Caco-2 (cell line): Measurements from ENCODE around the gene POU2AF1. TPM values are rescaled to one million over a fixed set of nuclear protein-coding genes. Genes with fewer than 3 reads are reported as not detected.

Experiments
- BruUV-seq: library from RNA; stranded (reverse); fragments of 400-500 nt; replicated peaks from 2 replicates; lab custom pipeline; 2021; lab: Mats Ljungman, UMichigan
- CTCF ChIA-PET: fragments of 300-600 bp; sonication (Branson Sonifier 250); formaldehyde crosslinking; loops from one replicate; lab custom pipeline; 2022; ENCODE audit warnings: antibody characterized with exemption; lab: Charles Lee
- POLR2A ChIA-PET: fragments of 300-600 bp; sonication (Branson Sonifier 250); formaldehyde crosslinking; loops from one replicate; lab custom pipeline; 2022; ENCODE audit warnings: antibody characterized with exemption; lab: Charles Lee
- DNase-seq, 2 experiments: peaks; one replicate each; pipeline versions ENCODE4 v3.0.0 to v3.0.0-alpha.2; 2020 to 2022
- H3K27me3 ChIP-seq: replicated peaks from 2 replicates; pipeline ENCODE4 v1.6.0; 2011; ENCODE audit warnings: low read length; ENCODE audit not compliant: control insufficient read depth, insufficient read depth
- H3K36me3 ChIP-seq: 2 replicates; pipeline ENCODE4 v1.5.1; 2011; ENCODE audit warnings: low read length; ENCODE audit not compliant: control insufficient read depth, insufficient read depth
- H3K4me1 ChIP-seq: fragments of 250-450 bp; sonication (Bioruptor Pico); 2 replicates; pipeline ENCODE4 v1.5.1; 2020; ENCODE audit warnings: mild to moderate bottlenecking
- H3K4me3 ChIP-seq: 2 replicates; pipeline ENCODE4 v1.5.1; 2011; ENCODE audit warnings: low read depth, mild to moderate bottlenecking, control low read depth, low read length
- H3K9me3 ChIP-seq: fragments of 250-450 bp; sonication (Bioruptor Pico); 2 replicates; pipeline ENCODE4 v1.5.1; 2020; ENCODE audit warnings: mild to moderate bottlenecking, moderate library complexity
- H3K27ac Mint-ChIP-seq: one replicate; pipeline ENCODE4 v1.8.0; 2022; ENCODE audit warnings: mixed read lengths; ENCODE audit not compliant: unreplicated experiment
- H3K27me3 Mint-ChIP-seq: one replicate; pipeline ENCODE4 v1.8.0; 2022; ENCODE audit warnings: mixed read lengths; ENCODE audit not compliant: insufficient read depth, unreplicated experiment
- H3K36me3 Mint-ChIP-seq: one replicate; pipeline ENCODE4 v1.8.0; 2022; ENCODE audit warnings: mild to moderate bottlenecking, mixed read lengths; ENCODE audit not compliant: insufficient read depth, unreplicated experiment
- H3K4me1 Mint-ChIP-seq: one replicate; pipeline ENCODE4 v1.8.0; 2022; ENCODE audit warnings: low read depth, mixed read lengths; ENCODE audit not compliant: unreplicated experiment
- H3K4me3 Mint-ChIP-seq: one replicate; pipeline ENCODE4 v1.8.0; 2022; ENCODE audit warnings: mild to moderate bottlenecking, moderate library complexity, mixed read lengths; ENCODE audit not compliant: unreplicated experiment
- H3K9me3 Mint-ChIP-seq: one replicate; pipeline ENCODE4 v1.8.0; 2022; ENCODE audit warnings: mixed read lengths; ENCODE audit not compliant: unreplicated experiment
- CTCF ChIP-seq, 2 experiments: fragments of 200-600 bp in 1 of 2; IDR thresholded peaks; 1 replicate in 1 of 2; 2 replicates in 1 of 2; pipeline versions ENCODE4 v1.5.1 to v1.8.0; 2011 to 2022; ENCODE audit warnings: antibody characterized with exemption in 1 of 2, control low read depth in 1 of 2, inconsistent platforms in 1 of 2, low read depth in 1 of 2, low read length in 1 of 2, mild to moderate bottlenecking in 1 of 2, moderate library complexity in 1 of 2; ENCODE audit not compliant: insufficient read depth in 1 of 2, severe bottlenecking in 1 of 2, unreplicated experiment in 1 of 2
- intact Hi-C: fragments of 100-400 bp; cut with micrococcal nuclease; formaldehyde crosslinking; loops from one replicate; pipeline ENCODE4 v1.10.0; 2022; ENCODE audit not compliant: unreplicated experiment
- total RNA-seq: library from RNA; stranded (reverse); gene quantifications from 2 replicates; pipeline ENCODE4 v1.2.3, GENCODE V29; 2022

The POU2AF1 gene
- total RNA-seq, 1 experiment from 2014 or later, result 2.7 TPM

GRCh38 chr11:111418436-111418787 lies 39.3 kb upstream of the POU2AF1 start:
- ChIA-PET POLR2A (no interaction called here), CTCF (no interaction called here)
- Histone ChIP-seq H3K27me3 (no peaks in the 10 kb centered on the region), H3K36me3 (no peaks in the 10 kb centered on the region), H3K9me3 (no peaks in the 10 kb centered on the region), H3K4me3 (no peak overlapping the region), H3K4me1 (peaks cover 11% of the 10 kb centered on the region)
- H3K4me3 Mint-ChIP-seq, result no peak overlapping the region
- peaks cover 20% of the 10 kb centered on the region for H3K4me1 Mint-ChIP-seq
- BruUV-seq, result no TSS peak
- no peaks in the 10 kb centered on the region for H3K36me3 Mint-ChIP-seq
- DNase-seq, result no peak
- TF ChIP-seq CTCF (IDR thresholded peaks at IDR 0.05; ENCODE audit: insufficient read depth in 1 of 2, low read depth in 1 of 2, low read length in 1 of 2, severe bottlenecking in 1 of 2, unreplicated experiment in 1 of 2), result no peak
- H3K9me3 Mint-ChIP-seq, result no peaks in the 10 kb centered on the region
- intact Hi-C loops, result no loop called here
- no peaks in the 10 kb centered on the region for H3K27me3 Mint-ChIP-seq
- no peak overlapping the region for H3K27ac Mint-ChIP-seq

- Mint-ChIP-seq H3K27me3 (no peaks in the 10 kb centered on the region), H3K9me3 (no peaks in the 10 kb centered on the region), H3K36me3 (no peaks in the 10 kb centered on the region), H3K4me1 (peaks cover 15% of the 10 kb centered on the region), H3K4me3 (no peak overlapping the region), H3K27ac (no peak overlapping the region)
- no peak overlapping the region for H3K4me3 ChIP-seq
- no peaks in the 10 kb centered on the region for H3K36me3 ChIP-seq
- DNase-seq, result peak in 1 of 2 experiments; percentile 25
- intact Hi-C loops, result no loop called here
- H3K27me3 ChIP-seq, result no peaks in the 10 kb centered on the region
- TF ChIP-seq CTCF (IDR thresholded peaks at IDR 0.05; ENCODE audit: insufficient read depth in 1 of 2, low read depth in 1 of 2, low read length in 1 of 2, severe bottlenecking in 1 of 2, unreplicated experiment in 1 of 2), result no peak
- CTCF ChIA-PET, result interaction anchor here (1.6 kb wide), 1 partner anchor 58 kb away, joined by 3 read pairs; no protein-coding TSS in a partner anchor
- BruUV-seq, result no TSS peak
- H3K9me3 ChIP-seq, result no peaks in the 10 kb centered on the region
- POLR2A ChIA-PET, result no interaction called here
- H3K4me1 ChIP-seq, result peaks cover 10% of the 10 kb centered on the region
These were observed 38.8 kb upstream of the POU2AF1 start for GRCh38 chr11:111417766-111418435.

GRCh38 chr11:111417011-111417765 lies 38.1 kb upstream of the POU2AF1 start:
- no peaks in the 10 kb centered on the region for H3K9me3 Mint-ChIP-seq
- CTCF ChIA-PET, result interaction anchor here (1.6 kb wide), 1 partner anchor 57 kb away, joined by 3 read pairs; no protein-coding TSS in a partner anchor
- no peaks in the 10 kb centered on the region for H3K36me3 Mint-ChIP-seq
- DNase-seq, result peak in 1 of 2 experiments; percentile 17
- Histone ChIP-seq H3K27me3 (no peaks in the 10 kb centered on the region), H3K9me3 (no peaks in the 10 kb centered on the region), H3K36me3 (no peaks in the 10 kb centered on the region), H3K4me3 (no peak overlapping the region), H3K4me1 (peaks cover 3% of the 10 kb centered on the region)
- POLR2A ChIA-PET, result no interaction called here
- peaks cover 11% of the 10 kb centered on the region for H3K4me1 Mint-ChIP-seq
- H3K27me3 Mint-ChIP-seq, result no peaks in the 10 kb centered on the region
- no peak overlapping the region for H3K4me3 Mint-ChIP-seq
- intact Hi-C loops, result no loop called here
- no TSS peak for BruUV-seq
- H3K27ac Mint-ChIP-seq, result no peak overlapping the region
- TF ChIP-seq CTCF (IDR thresholded peaks at IDR 0.05; ENCODE audit: insufficient read depth in 1 of 2, low read depth in 1 of 2, low read length in 1 of 2, severe bottlenecking in 1 of 2, unreplicated experiment in 1 of 2), result no peak
